ENCODE data around the gene PHLPP1.

The PHLPP1 gene

DNA sequence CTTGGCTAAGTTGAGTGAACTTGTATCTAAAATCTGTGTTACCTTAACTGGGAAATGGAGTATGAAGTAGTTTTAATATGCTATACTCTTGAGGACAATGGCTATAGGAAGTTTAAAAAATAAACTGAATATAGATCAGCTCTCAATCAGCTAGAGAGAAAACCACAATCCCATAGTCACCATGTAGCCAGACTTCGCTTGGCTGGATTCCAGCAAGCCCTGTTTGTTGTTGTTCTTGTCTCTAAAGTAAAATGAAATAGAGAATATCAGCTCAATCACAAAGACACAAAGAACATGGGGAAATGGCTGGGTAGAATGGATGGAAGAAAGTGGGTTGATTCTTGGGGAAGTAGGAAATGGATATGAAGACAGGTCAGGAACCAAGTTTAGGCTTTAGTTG, 234.9 kb downstream of the PHLPP1 start:
- Histone ChIP-seq H3K9me2 (replicated peaks; ENCODE audit: low read depth, low read length) (no peaks in the 10 kb centered on the region), H3K4me1 (ENCODE audit: insufficient read depth, low read length, poor library complexity, severe bottlenecking) (peaks cover 44% of the 10 kb centered on the region), H3K4me3 (ENCODE audit: low read length, poor library complexity, severe bottlenecking) (no peak overlapping the region), H3K9me3 (ENCODE audit: insufficient read depth, low read depth, low read length) (no peaks in the 10 kb centered on the region), H3F3A (ENCODE audit: low read depth) (no peaks in the 10 kb centered on the region), H3K27me3 (ENCODE audit: insufficient read depth, low read length, poor library complexity, severe bottlenecking) (no peaks in the 10 kb centered on the region), H3K9ac (ENCODE audit: low read depth, low read length, poor library complexity, severe bottlenecking) (no peak overlapping the region), H3K4me2 (ENCODE audit: low read depth, low read length, poor library complexity, severe bottlenecking) (no peak overlapping the region), H2AFZ (ENCODE audit: low read length) (no peak overlapping the region), H4K20me1 (ENCODE audit: insufficient read depth, low read length, poor library complexity, severe bottlenecking) (no peaks in the 10 kb centered on the region), H3K79me2 (ENCODE audit: insufficient read depth, low read length) (no peaks in the 10 kb centered on the region), H3K36me3 (ENCODE audit: insufficient read depth, low read length) (peaks cover 14% of the 10 kb centered on the region; the same call in 1 of the 2 replicates)
- no peak for TF ChIP-seq EZH2phosphoT487 (IDR thresholded peaks at IDR 0.05; ENCODE audit: borderline replicate concordance)
- TF ChIP-seq, protein P1, sequence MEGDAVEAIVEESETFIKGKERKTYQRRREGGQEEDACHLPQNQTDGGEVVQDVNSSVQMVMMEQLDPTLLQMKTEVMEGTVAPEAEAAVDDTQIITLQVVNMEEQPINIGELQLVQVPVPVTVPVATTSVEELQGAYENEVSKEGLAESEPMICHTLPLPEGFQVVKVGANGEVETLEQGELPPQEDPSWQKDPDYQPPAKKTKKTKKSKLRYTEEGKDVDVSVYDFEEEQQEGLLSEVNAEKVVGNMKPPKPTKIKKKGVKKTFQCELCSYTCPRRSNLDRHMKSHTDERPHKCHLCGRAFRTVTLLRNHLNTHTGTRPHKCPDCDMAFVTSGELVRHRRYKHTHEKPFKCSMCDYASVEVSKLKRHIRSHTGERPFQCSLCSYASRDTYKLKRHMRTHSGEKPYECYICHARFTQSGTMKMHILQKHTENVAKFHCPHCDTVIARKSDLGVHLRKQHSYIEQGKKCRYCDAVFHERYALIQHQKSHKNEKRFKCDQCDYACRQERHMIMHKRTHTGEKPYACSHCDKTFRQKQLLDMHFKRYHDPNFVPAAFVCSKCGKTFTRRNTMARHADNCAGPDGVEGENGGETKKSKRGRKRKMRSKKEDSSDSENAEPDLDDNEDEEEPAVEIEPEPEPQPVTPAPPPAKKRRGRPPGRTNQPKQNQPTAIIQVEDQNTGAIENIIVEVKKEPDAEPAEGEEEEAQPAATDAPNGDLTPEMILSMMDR (conservative IDR thresholded peaks at IDR 0.05; ENCODE audit: low read length), result no peak

DNA sequence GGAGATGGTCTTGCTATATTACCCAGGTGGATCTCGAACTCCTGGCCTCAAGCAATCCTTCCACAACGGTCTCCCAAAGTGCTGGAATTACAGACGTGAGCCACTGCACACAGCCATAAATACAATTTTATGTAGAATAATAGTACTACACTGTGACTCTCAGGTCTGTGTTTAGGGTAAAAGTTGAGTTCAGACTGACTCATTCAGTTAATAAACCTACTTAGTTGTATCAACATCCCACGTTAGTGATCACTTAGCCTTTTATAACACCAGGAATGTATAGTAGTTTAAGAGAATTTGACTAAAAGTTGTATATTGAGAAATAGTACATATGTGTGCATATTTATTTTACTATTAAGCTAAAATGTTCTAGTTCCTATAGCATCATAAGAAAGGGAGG, 237.5 kb downstream of the PHLPP1 start:
- Histone ChIP-seq H3K9me2 (replicated peaks; ENCODE audit: low read depth, low read length) (no peaks in the 10 kb centered on the region), H2AFZ (ENCODE audit: low read length) (no peak overlapping the region), H3K36me3 (ENCODE audit: insufficient read depth, low read length) (no peaks in the 10 kb centered on the region), H3K27me3 (ENCODE audit: insufficient read depth, low read length, poor library complexity, severe bottlenecking) (no peaks in the 10 kb centered on the region), H3K4me3 (ENCODE audit: low read length, poor library complexity, severe bottlenecking) (no peak overlapping the region), H3F3A (ENCODE audit: low read depth) (no peaks in the 10 kb centered on the region), H3K4me1 (ENCODE audit: insufficient read depth, low read length, poor library complexity, severe bottlenecking) (peaks cover 44% of the 10 kb centered on the region), H3K79me2 (ENCODE audit: insufficient read depth, low read length) (no peaks in the 10 kb centered on the region), H4K20me1 (ENCODE audit: insufficient read depth, low read length, poor library complexity, severe bottlenecking) (no peaks in the 10 kb centered on the region), H3K4me2 (ENCODE audit: low read depth, low read length, poor library complexity, severe bottlenecking) (peak overlapping the region; percentile 63), H3K9ac (ENCODE audit: low read depth, low read length, poor library complexity, severe bottlenecking) (peak overlapping the region; percentile 57), H3K9me3 (ENCODE audit: insufficient read depth, low read depth, low read length) (no peaks in the 10 kb centered on the region)
- TF ChIP-seq EZH2phosphoT487 (IDR thresholded peaks at IDR 0.05; ENCODE audit: borderline replicate concordance), result no peak
- TF ChIP-seq, protein P1 (conservative IDR thresholded peaks at IDR 0.05; ENCODE audit: low read length), result no peak

DNA sequence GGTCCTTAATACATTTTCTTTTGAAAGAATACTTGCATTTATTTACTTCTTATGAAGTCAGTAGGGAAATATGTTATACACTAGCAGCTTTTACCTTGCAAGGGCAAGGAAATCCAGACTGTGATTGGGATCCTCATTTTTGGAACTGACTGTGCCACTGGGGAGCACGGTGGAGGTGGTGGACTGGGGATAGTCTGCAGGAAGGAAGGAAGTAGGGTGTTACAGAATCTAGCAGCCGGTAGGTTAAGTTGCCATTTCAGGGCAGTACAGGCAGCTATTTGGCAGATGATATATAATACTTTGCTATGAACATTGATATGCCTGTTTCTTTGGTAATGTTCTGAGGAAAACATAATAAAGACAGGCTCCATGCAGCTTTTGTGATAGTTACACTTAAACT, 238.3 kb downstream of the PHLPP1 start:
- H3K27me3 ChIP-seq (ENCODE audit: insufficient read depth, low read length, poor library complexity, severe bottlenecking), result no peaks in the 10 kb centered on the region

More for the DNA sequence above, 238.3 kb downstream of the PHLPP1 start:
- peak overlapping the region; percentile 63 for H3K4me2 ChIP-seq (ENCODE audit: low read depth, low read length, poor library complexity, severe bottlenecking)
- peak overlapping the region; percentile 57 for H3K9ac ChIP-seq (ENCODE audit: low read depth, low read length, poor library complexity, severe bottlenecking)
- no peak overlapping the region for H2AFZ ChIP-seq (ENCODE audit: low read length)
- H3K9me2 ChIP-seq (replicated peaks; ENCODE audit: low read depth, low read length), result no peaks in the 10 kb centered on the region
- TF ChIP-seq EZH2phosphoT487 (IDR thresholded peaks at IDR 0.05; ENCODE audit: borderline replicate concordance), result no peak
- TF ChIP-seq, protein P1 (conservative IDR thresholded peaks at IDR 0.05; ENCODE audit: low read length), result no peak
- peaks cover 44% of the 10 kb centered on the region for H3K4me1 ChIP-seq (ENCODE audit: insufficient read depth, low read length, poor library complexity, severe bottlenecking)
- H3K9me3 ChIP-seq (ENCODE audit: insufficient read depth, low read depth, low read length), result no peaks in the 10 kb centered on the region
- no peaks in the 10 kb centered on the region for H3K79me2 ChIP-seq (ENCODE audit: insufficient read depth, low read length)
- H3F3A ChIP-seq (ENCODE audit: low read depth), result no peaks in the 10 kb centered on the region
- H3K4me3 ChIP-seq (ENCODE audit: low read length, poor library complexity, severe bottlenecking), result peak overlapping the region; percentile 36
- H4K20me1 ChIP-seq (ENCODE audit: insufficient read depth, low read length, poor library complexity, severe bottlenecking), result no peaks in the 10 kb centered on the region
- peaks cover 3% of the 10 kb centered on the region; the same call in 1 of the 2 replicates for H3K36me3 ChIP-seq (ENCODE audit: insufficient read depth, low read length)
